Esophagus muscularis mucosa (tissue), 3 donors: ENCODE results near the gene TTC27.

Source experiments
- POLR2A ChIP-seq: fragments of 450-650 bp; IDR thresholded peaks from one replicate; pipeline ENCODE4 v1.6.1; 2017; ENCODE audit warnings: antibody characterized with exemption, moderate library complexity, mild to moderate bottlenecking, low read depth
- POLR2AphosphoS5 ChIP-seq, 2 donors: sonication (generic); formaldehyde crosslinking; IDR thresholded peaks; one replicate each; pipeline ENCODE4 v1.6.1; 2017; ENCODE audit warnings: antibody characterized with exemption in 2 of 2
- TF ChIP-seq, protein P1 (sequence below), 3 experiments: fragments of 200-600 bp in 2 of 3; fragments of 450-650 bp in 1 of 3; sonication (generic) in 2 of 3; IDR thresholded peaks; one replicate each; pipeline ENCODE4 v1.5.1; 2017 to 2019; ENCODE audit warnings: antibody characterized with exemption in 3 of 3, mild to moderate bottlenecking in 2 of 3, moderate library complexity in 1 of 3

GRCh38 chr2:32632089-32632488 lies 4.2 kb downstream of the TTC27 start:
- no peak for TF ChIP-seq POLR2A
- TF ChIP-seq, protein P1, sequence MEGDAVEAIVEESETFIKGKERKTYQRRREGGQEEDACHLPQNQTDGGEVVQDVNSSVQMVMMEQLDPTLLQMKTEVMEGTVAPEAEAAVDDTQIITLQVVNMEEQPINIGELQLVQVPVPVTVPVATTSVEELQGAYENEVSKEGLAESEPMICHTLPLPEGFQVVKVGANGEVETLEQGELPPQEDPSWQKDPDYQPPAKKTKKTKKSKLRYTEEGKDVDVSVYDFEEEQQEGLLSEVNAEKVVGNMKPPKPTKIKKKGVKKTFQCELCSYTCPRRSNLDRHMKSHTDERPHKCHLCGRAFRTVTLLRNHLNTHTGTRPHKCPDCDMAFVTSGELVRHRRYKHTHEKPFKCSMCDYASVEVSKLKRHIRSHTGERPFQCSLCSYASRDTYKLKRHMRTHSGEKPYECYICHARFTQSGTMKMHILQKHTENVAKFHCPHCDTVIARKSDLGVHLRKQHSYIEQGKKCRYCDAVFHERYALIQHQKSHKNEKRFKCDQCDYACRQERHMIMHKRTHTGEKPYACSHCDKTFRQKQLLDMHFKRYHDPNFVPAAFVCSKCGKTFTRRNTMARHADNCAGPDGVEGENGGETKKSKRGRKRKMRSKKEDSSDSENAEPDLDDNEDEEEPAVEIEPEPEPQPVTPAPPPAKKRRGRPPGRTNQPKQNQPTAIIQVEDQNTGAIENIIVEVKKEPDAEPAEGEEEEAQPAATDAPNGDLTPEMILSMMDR (IDR thresholded peaks at IDR 0.05): no peak
- no peak for TF ChIP-seq POLR2AphosphoS5 (IDR thresholded peaks at IDR 0.05)
